Keratinocyte (primary cell): Measurements from ENCODE around the gene CDC42. TPM values are rescaled to one million over a fixed set of nuclear protein-coding genes. Genes with fewer than 3 reads are reported as not detected.

Source experiments
- DNase-seq: peaks from one replicate; pipeline ENCODE4 v3.0.0-alpha.2; 2011; ENCODE audit warnings: low read depth, missing footprints, low spot score
- FAIRE-seq: peaks from 2 replicates; lab custom pipeline; 2011; peaks lifted over from hg19 to GRCh38; lab: Jason Lieb, UNC
- H2AFZ ChIP-seq: 2 replicates; pipeline ENCODE4 v1.6.0; 2012; ENCODE audit warnings: low read length, control low read depth, inconsistent platforms; ENCODE audit not compliant: control insufficient read depth
- H3K27ac ChIP-seq: 2 replicates; pipeline ENCODE4 v1.5.1; 2011; ENCODE audit warnings: low read length; ENCODE audit not compliant: control insufficient read depth, insufficient read depth
- H3K27me3 ChIP-seq: 3 replicates; pipeline ENCODE4 v1.6.0; 2011; ENCODE audit warnings: low read length; ENCODE audit not compliant: control insufficient read depth, insufficient read depth; ENCODE audit errors: extremely low read depth
- H3K36me3 ChIP-seq, 2 experiments: 2 replicates in 1 of 2; 3 replicates in 1 of 2; pipeline ENCODE4 v1.5.1; 2011; ENCODE audit warnings: low read length in 2 of 2, mild to moderate bottlenecking in 1 of 2; ENCODE audit not compliant: control insufficient read depth in 2 of 2, insufficient read depth in 2 of 2; ENCODE audit errors: extremely low read depth in 1 of 2
- H3K4me1 ChIP-seq: 3 replicates; pipeline ENCODE4 v1.5.1; 2011; ENCODE audit warnings: low read length; ENCODE audit not compliant: control insufficient read depth, insufficient read depth; ENCODE audit errors: extremely low read depth
- H3K4me2 ChIP-seq: 3 replicates; pipeline ENCODE4 v1.6.0; 2011; ENCODE audit warnings: low read depth, low read length; ENCODE audit not compliant: control insufficient read depth, insufficient read depth; ENCODE audit errors: extremely low read depth
- H3K4me3 ChIP-seq, 3 experiments: fragments of 200-600 bp in 1 of 3; sonication (generic) in 1 of 3; 2 replicates in 2 of 3; 3 replicates in 1 of 3; pipeline ENCODE4 v1.5.1; 2011 to 2016; ENCODE audit warnings: low read length in 3 of 3, mild to moderate bottlenecking in 3 of 3, control low read depth in 2 of 3, inconsistent platforms in 1 of 3, low read depth in 1 of 3, mixed read lengths in 1 of 3, mixed run types in 1 of 3, moderate library complexity in 1 of 3; ENCODE audit not compliant: control insufficient read depth in 2 of 3, insufficient read depth in 2 of 3; ENCODE audit errors: extremely low read depth in 1 of 3
- H3K79me2 ChIP-seq: 2 replicates; pipeline ENCODE4 v1.6.0; 2012; ENCODE audit warnings: low read length; ENCODE audit not compliant: control insufficient read depth, insufficient read depth
- H3K9ac ChIP-seq: 3 replicates; pipeline ENCODE4 v1.6.0; 2011; ENCODE audit warnings: low read length; ENCODE audit not compliant: control insufficient read depth, insufficient read depth; ENCODE audit errors: extremely low read depth
- H3K9me1 ChIP-seq: 3 replicates; pipeline ENCODE4 v1.6.0; 2011; ENCODE audit warnings: low read length; ENCODE audit not compliant: control insufficient read depth, insufficient read depth; ENCODE audit errors: extremely low read depth
- H3K9me3 ChIP-seq: 2 replicates; pipeline ENCODE4 v1.5.1; 2012; ENCODE audit warnings: low read depth, low read length; ENCODE audit not compliant: control insufficient read depth
- H4K20me1 ChIP-seq: 3 replicates; pipeline ENCODE4 v1.6.0; 2011; ENCODE audit warnings: low read length; ENCODE audit not compliant: control insufficient read depth, insufficient read depth; ENCODE audit errors: extremely low read depth
- EZH2 ChIP-seq: IDR thresholded peaks from one replicate; pipeline ENCODE4 v1.6.1; 2012; ENCODE audit warnings: inconsistent platforms, mild to moderate bottlenecking, low read length, moderate library complexity
- dilution Hi-C: fragments of 300-500 bp; cut with MboI; formaldehyde crosslinking; loops from one replicate; pipeline ENCODE4 v1.7.0; 2020; ENCODE audit warnings: low sequenced_read_pairs; ENCODE audit not compliant: extremely low pct_ligation_motif_present
- polyA plus RNA-seq, 5 experiments: library from polyadenylated mRNA; depleted of rRNA in 3 of 5; stranded (reverse) in 3 of 5; stranded (forward) in 1 of 5; unstranded in 1 of 5; fragments of >200 nt; gene quantifications; 1 replicate in 1 of 5; 2 replicates in 3 of 5; 3 replicates in 1 of 5; pipeline versions ENCODE4 v1.2.1 to v1.2.3, GENCODE V29; 2011 to 2012; ENCODE audit warnings: missing spikeins in 2 of 5, low read depth in 1 of 5, low replicate concordance in 1 of 5
- TF ChIP-seq, protein P1 (sequence below), 3 experiments: IDR thresholded peaks in 1 of 3; conservative IDR thresholded peaks in 1 of 3; optimal IDR thresholded peaks in 1 of 3; 2 replicates in 2 of 3; 3 replicates in 1 of 3; pipeline versions ENCODE3 to v1.5.1; 2011; ENCODE audit warnings: low read length in 3 of 3, mild to moderate bottlenecking in 3 of 3, moderate library complexity in 2 of 3, control low read depth in 1 of 3, inconsistent platforms in 1 of 3; ENCODE audit not compliant: insufficient read depth in 2 of 3; ENCODE audit errors: extremely low read depth in 1 of 3

Gene CDC42
- polyA plus RNA-seq, 1 donor (not counting 4 experiments of a cell fraction or from before 2014, with no cell fraction given), result 499 TPM

- Histone ChIP-seq H3K9me1 (peaks cover under 1% of the 10 kb centered on the region), H3K36me3 (peaks cover 40 to 50% of the 10 kb centered on the region in 2 experiments), H2AFZ (no peak overlapping the region), H3K9ac (no peak overlapping the region), H4K20me1 (peaks cover 23% of the 10 kb centered on the region), H3K9me3 (no peaks in the 10 kb centered on the region), H3K4me3 (no peak overlapping the region), H3K27me3 (no peaks in the 10 kb centered on the region), H3K4me1 (peaks cover 7% of the 10 kb centered on the region), H3K4me2 (no peak overlapping the region), H3K79me2 (peaks cover 45% of the 10 kb centered on the region), H3K27ac (no peak overlapping the region)
- dilution Hi-C loops, result no loop called here
- TF ChIP-seq EZH2, result no peak
- no peak for DNase-seq
- FAIRE-seq, result no peak
Measured at GRCh38 chr1:22111620-22112019, 59.1 kb downstream of the CDC42 start.

DNA sequence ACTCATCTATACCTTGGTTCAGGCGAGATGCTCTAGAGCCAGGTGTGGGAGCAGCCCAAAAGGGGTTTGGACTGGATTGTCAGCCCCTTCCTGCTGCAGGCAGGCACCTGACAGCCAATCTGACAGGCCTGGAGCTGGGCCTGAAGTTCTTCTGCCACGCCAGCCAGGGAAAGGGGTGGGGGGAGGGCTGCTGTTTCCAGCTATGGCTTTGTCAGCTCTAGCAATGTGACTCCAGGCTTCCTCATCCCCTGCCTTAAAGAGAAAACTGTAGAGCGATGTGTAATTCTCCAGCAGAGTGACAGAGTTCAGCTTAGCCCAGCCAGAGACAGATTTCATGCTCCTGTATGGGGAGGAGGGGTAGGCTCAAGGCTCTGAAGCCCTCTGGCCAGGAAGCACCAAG is 60.0 kb downstream of the CDC42 start:
- DNase-seq (no peak), FAIRE-seq (no peak)
- Histone ChIP-seq H3K36me3 (peaks cover 40 to 50% of the 10 kb centered on the region in 2 experiments), H3K9me1 (peaks cover 2% of the 10 kb centered on the region), H3K27me3 (no peaks in the 10 kb centered on the region), H3K79me2 (peaks cover 40% of the 10 kb centered on the region), H3K4me3 (no peak overlapping the region), H3K9ac (no peak overlapping the region), H4K20me1 (peaks cover 27% of the 10 kb centered on the region), H2AFZ (no peak overlapping the region), H3K27ac (no peak overlapping the region), H3K9me3 (no peaks in the 10 kb centered on the region), H3K4me1 (no peaks in the 10 kb centered on the region), H3K4me2 (no peak overlapping the region)
- TF ChIP-seq, protein P1, sequence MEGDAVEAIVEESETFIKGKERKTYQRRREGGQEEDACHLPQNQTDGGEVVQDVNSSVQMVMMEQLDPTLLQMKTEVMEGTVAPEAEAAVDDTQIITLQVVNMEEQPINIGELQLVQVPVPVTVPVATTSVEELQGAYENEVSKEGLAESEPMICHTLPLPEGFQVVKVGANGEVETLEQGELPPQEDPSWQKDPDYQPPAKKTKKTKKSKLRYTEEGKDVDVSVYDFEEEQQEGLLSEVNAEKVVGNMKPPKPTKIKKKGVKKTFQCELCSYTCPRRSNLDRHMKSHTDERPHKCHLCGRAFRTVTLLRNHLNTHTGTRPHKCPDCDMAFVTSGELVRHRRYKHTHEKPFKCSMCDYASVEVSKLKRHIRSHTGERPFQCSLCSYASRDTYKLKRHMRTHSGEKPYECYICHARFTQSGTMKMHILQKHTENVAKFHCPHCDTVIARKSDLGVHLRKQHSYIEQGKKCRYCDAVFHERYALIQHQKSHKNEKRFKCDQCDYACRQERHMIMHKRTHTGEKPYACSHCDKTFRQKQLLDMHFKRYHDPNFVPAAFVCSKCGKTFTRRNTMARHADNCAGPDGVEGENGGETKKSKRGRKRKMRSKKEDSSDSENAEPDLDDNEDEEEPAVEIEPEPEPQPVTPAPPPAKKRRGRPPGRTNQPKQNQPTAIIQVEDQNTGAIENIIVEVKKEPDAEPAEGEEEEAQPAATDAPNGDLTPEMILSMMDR (optimal IDR thresholded peaks at IDR 0.05 in 1 of 3, IDR thresholded peaks at IDR 0.05 in 1 of 3, conservative IDR thresholded peaks at IDR 0.05 in 1 of 3; ENCODE audit: extremely low read depth in 1 of 3, insufficient read depth in 2 of 3, low read length in 3 of 3), result no peak
- TF ChIP-seq EZH2, result no peak
- dilution Hi-C loops, result no loop called here
